ENCODE results near the gene TCERG1. TPM values are rescaled to one million over a fixed set of nuclear protein-coding genes. Genes with fewer than 3 reads are reported as not detected.

TCERG1 gene
- polyA plus RNA-seq, 1 of the 3 experiments (the other 2 are of a cell fraction) = 38.5 TPM

DNA sequence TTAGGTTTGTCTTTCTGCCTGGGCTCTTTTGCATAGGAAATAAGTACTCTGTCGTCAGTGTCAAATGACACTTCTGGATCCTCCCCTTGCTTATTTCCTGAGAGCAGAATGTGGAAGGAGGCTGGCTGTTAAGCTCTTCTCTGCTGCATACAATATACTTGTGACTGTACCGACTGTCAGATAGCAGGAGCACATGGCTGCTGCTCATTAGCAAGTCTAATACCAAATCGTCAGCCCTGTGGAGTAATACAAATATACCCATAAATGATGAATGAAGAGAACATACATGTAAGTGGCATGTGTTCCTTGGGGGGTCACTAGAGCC lies 69.0 kb downstream of the TCERG1 start, which contains the start of gene GPR151:
TSS of gene GPR151 (minus strand) at position 40 of the 325 bp plus-strand sequence. CDS start 77 bp downstream, outside the sequence.
- CTCF ChIA-PET = interaction anchor here (0.7 to 5.2 kb wide), 3 partner anchors 17 to 864 kb away, joined by 3 to 24 read pairs (median 3); no protein-coding TSS in a partner anchor
- H3K27ac ChIP-seq (ENCODE audit: low read depth in 2 of 2, low read length in 1 of 2) = no peak within 1 kb of the TSS
- peaks cover 9% of the 10 kb centered on the region for H3F3A ChIP-seq (replicated peaks; ENCODE audit: insufficient read depth)
- no peak within 1 kb of the TSS for H2AFZ ChIP-seq (ENCODE audit: low read depth)
- no peak for TF ChIP-seq FOXM1 (IDR thresholded peaks at IDR 0.05; ENCODE audit: low read depth)
- no peak for TF ChIP-seq JUND (IDR thresholded peaks at IDR 0.05)
- TF ChIP-seq GABPA (IDR thresholded peaks at IDR 0.05; ENCODE audit: low read depth) = no peak
- TF ChIP-seq USF1 (IDR thresholded peaks at IDR 0.05; ENCODE audit: borderline replicate concordance, low read depth) = no peak
- TF ChIP-seq FOSL2 (IDR thresholded peaks at IDR 0.05; ENCODE audit: borderline replicate concordance, low read depth) = no peak
- TF ChIP-seq RCOR1 (IDR thresholded peaks at IDR 0.05; ENCODE audit: low read length) = no peak
- TF ChIP-seq SMC3 (IDR thresholded peaks at IDR 0.05; ENCODE audit: low read depth, low read length) = no peak
- no peak for TF ChIP-seq EP300 (IDR thresholded peaks at IDR 0.05; ENCODE audit: borderline replicate concordance in 1 of 2, low read depth in 1 of 2, low read length in 1 of 2)
- TF ChIP-seq ELF1 (IDR thresholded peaks at IDR 0.05) = no peak
- H3K9me3 ChIP-seq = no peaks in the 10 kb centered on the region
- H3K4me3 ChIP-seq (ENCODE audit: low read depth in 2 of 2, low read length in 1 of 2) = no peak within 1 kb of the TSS
- no peaks in the 10 kb centered on the region for H3K9me2 ChIP-seq
- H3K4me2 ChIP-seq = no peak within 1 kb of the TSS
- DNase-seq = no peak
- POLR2A ChIA-PET = interaction anchor here (0.8 kb wide), 1 partner anchor 16 kb away, joined by 3 read pairs; no protein-coding TSS in a partner anchor
- no peaks in the 10 kb centered on the region for H3K27me3 ChIP-seq (ENCODE audit: insufficient read depth)
- H3K36me3 ChIP-seq (replicated peaks in 1 of 2; ENCODE audit: control insufficient read depth in 1 of 2, insufficient read depth in 2 of 2, low read length in 1 of 2) = peaks cover 23 to 24% of the 10 kb centered on the region in 2 experiments
- no peaks in the 10 kb centered on the region for H3K79me2 ChIP-seq (ENCODE audit: insufficient read depth)
- no peaks in the 10 kb centered on the region for H4K20me1 ChIP-seq (ENCODE audit: insufficient read depth)
- no peak within 1 kb of the TSS for H3K9ac ChIP-seq
- H3K4me1 ChIP-seq (ENCODE audit: control insufficient read depth in 1 of 2, insufficient read depth in 2 of 2, low read depth in 1 of 2, low read length in 1 of 2) = no peaks in the 10 kb centered on the region
- WGBS (ENCODE audit: low lambda C conversion rate) = 94% methylated on average over 3 of the region's 3 CpGs

DNA sequence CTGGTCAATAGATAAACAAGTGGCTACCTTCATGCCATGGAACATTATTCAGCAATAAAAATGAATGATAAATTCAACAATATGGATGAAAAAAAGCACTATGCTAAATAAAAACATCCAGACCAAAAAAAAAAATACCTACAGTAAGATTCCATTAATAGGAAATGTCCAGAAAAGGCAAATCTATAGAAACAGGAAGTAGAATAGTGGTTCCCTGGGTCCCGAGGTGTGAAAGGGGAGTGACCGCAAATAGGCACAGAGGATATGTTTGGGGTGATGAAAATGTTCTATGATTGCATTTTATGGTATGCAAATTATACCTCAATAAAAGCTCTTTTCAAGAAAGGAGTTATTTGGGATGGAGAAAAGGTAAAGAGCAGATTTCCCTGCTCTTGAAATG lies 72.4 kb downstream of the TCERG1 start:
- no peaks in the 10 kb centered on the region for H3K4me1 ChIP-seq (ENCODE audit: control insufficient read depth in 1 of 2, insufficient read depth in 2 of 2, low read depth in 1 of 2, low read length in 1 of 2)
- no peak for TF ChIP-seq MXI1 (IDR thresholded peaks at IDR 0.05; ENCODE audit: low read depth, low read length)
- no peak for TF ChIP-seq CHD2 (IDR thresholded peaks at IDR 0.05; ENCODE audit: low read length, partially characterized antibody)
- TF ChIP-seq NRF1 (IDR thresholded peaks at IDR 0.05; ENCODE audit: low read depth, low read length) = no peak
- TF ChIP-seq ELF1 (IDR thresholded peaks at IDR 0.05) = no peak
- TF ChIP-seq, protein P1, sequence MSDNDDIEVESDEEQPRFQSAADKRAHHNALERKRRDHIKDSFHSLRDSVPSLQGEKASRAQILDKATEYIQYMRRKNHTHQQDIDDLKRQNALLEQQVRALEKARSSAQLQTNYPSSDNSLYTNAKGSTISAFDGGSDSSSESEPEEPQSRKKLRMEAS (IDR thresholded peaks at IDR 0.05; ENCODE audit: low read depth) = no peak
- no peak for TF ChIP-seq RXRA (IDR thresholded peaks at IDR 0.05; ENCODE audit: borderline replicate concordance, low read depth)
- TF ChIP-seq, protein P2, sequence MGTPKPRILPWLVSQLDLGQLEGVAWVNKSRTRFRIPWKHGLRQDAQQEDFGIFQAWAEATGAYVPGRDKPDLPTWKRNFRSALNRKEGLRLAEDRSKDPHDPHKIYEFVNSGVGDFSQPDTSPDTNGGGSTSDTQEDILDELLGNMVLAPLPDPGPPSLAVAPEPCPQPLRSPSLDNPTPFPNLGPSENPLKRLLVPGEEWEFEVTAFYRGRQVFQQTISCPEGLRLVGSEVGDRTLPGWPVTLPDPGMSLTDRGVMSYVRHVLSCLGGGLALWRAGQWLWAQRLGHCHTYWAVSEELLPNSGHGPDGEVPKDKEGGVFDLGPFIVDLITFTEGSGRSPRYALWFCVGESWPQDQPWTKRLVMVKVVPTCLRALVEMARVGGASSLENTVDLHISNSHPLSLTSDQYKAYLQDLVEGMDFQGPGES (IDR thresholded peaks at IDR 0.05; ENCODE audit: low read depth, low read length) = no peak
- TF ChIP-seq USF2 (IDR thresholded peaks at IDR 0.05; ENCODE audit: borderline replicate concordance, low read depth, low read length) = no peak
- TF ChIP-seq SMC3 (IDR thresholded peaks at IDR 0.05; ENCODE audit: low read depth, low read length) = no peak
- TF ChIP-seq YY1 (IDR thresholded peaks at IDR 0.05; ENCODE audit: low read depth) = no peak
- no peak for TF ChIP-seq PBX3 (IDR thresholded peaks at IDR 0.05)
- no peak for TF ChIP-seq JUND (IDR thresholded peaks at IDR 0.05)
- no peak for TF ChIP-seq RAD21 (IDR thresholded peaks at IDR 0.05; ENCODE audit: low read length)
- no peaks in the 10 kb centered on the region for H3K9me3 ChIP-seq
- H3K9ac ChIP-seq = no peak overlapping the region
- no peak overlapping the region for H3K4me2 ChIP-seq
- ChIA-PET CTCF (interaction anchor here (1.2 to 3.3 kb wide), 3 partner anchors 13 to 669 kb away, joined by 4 to 33 read pairs (median 4); no protein-coding TSS in a partner anchor), POLR2A (no interaction called here)
- 88% methylated on average over 2 of the region's 2 CpGs for WGBS (ENCODE audit: low lambda C conversion rate)
- no peak overlapping the region for H2AFZ ChIP-seq (ENCODE audit: low read depth)
- no peaks in the 10 kb centered on the region for H3K27me3 ChIP-seq (ENCODE audit: insufficient read depth)
- no peaks in the 10 kb centered on the region for H3K36me3 ChIP-seq (replicated peaks in 1 of 2; ENCODE audit: control insufficient read depth in 1 of 2, insufficient read depth in 2 of 2, low read length in 1 of 2)
- H4K20me1 ChIP-seq (ENCODE audit: insufficient read depth) = no peaks in the 10 kb centered on the region
- no peak overlapping the region for H3K4me3 ChIP-seq (ENCODE audit: low read depth in 2 of 2, low read length in 1 of 2)
- H3K79me2 ChIP-seq (ENCODE audit: insufficient read depth) = no peaks in the 10 kb centered on the region
- no peaks in the 10 kb centered on the region for H3F3A ChIP-seq (replicated peaks; ENCODE audit: insufficient read depth)
- no peak for DNase-seq
- H3K9me2 ChIP-seq = no peaks in the 10 kb centered on the region
- H3K27ac ChIP-seq (ENCODE audit: low read depth in 2 of 2, low read length in 1 of 2) = no peak overlapping the region

Measured in SK-N-SH (cell line).